AML-193 (cell line): Measurements from ENCODE around the gene AGAP6.
A peak's percentile ranks its signal among the peaks of the same experiment; 100 is the strongest.
"Not testable (repeated sequence)": the region's sequence is repeated elsewhere in the genome, so short reads cannot be mapped to it uniquely, and the experiment has no call there.

ENCODE experiments used
- DNase-seq, 2 experiments: peaks; one replicate each; lab custom pipeline; 2025; lab: John Stamatoyannopoulos, UW

The AGAP6 gene

DNA sequence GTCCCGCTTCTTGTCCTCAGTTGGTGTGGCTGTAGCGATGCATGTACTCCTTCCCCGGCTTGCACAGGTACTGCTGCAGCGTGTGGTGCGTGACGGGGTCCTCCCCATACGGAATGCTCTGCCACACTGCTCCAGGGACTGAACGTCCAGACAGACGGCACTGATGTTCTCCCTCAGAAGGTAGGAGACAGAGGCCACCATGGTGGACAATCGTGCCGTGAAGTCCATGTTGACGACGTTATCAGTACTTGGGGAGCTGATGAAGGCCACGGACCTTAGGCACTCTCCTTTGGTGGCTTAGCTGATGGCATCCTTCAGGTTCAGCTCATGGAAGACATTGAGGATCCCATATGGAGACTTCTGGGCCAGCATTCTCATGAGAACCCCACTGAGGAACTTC lies 37.4 kb downstream of the AGAP6 start:
- DNase-seq, result no peak

DNA sequence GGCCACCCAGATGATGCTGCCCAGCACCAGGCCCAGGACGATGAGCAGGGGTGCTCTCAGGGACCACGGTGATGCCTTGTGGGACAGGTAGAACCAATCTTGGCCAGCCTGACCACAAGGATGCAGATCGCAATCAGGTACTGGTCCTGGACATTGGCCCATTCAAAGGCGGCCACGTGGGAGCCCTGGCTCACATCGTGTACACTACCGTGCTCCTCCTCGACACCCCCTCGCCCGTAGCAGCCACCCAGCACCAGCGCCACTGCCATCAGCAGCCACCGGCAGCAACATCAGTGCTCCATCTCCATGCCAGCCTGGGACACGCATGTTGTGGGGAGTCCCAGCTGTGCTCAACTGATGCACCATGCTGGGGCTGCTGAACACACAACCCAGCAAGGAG lies 39.0 kb downstream of the AGAP6 start:
- no peak for DNase-seq

DNA sequence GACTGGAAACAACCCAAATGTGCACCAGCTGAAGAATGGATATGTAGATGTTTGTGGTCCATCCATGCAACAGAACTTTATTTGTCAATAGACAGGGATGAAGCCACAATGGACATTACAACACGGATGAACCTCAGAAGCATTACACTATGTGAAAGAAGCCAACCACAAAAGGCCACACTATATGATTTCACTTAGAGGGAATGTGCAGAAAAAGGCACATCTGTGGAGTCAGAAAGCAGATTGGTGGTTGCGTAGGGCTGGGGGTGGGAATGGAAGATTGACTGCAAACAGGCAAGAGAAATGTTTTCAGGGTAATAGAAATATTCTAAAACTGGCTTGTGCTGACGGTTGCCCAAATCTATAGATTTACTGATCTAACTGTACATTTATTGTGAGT lies 45.3 kb downstream of the AGAP6 start:
- no peak for DNase-seq

DNA sequence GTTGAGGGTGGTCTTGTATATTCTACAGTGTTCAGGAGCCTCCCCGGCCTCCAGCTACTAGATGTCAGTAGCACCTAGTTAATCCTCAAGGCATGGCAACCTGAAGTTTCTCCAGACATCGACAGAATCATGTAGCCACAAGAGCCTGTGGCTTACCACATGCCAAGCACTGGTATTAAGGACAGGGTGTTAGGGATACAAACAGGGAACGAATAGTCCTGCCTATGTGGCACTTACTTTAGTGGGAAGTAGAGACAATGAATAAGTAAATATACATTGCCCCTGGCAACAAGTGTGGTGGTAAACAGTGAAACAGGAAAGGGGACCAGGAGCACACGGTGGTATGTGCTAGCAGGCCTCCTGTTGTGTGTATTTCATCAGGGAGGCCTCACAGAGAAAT lies 47.1 kb downstream of the AGAP6 start:
- DNase-seq, result peak in 1 of 2 experiments; percentile 5

DNA sequence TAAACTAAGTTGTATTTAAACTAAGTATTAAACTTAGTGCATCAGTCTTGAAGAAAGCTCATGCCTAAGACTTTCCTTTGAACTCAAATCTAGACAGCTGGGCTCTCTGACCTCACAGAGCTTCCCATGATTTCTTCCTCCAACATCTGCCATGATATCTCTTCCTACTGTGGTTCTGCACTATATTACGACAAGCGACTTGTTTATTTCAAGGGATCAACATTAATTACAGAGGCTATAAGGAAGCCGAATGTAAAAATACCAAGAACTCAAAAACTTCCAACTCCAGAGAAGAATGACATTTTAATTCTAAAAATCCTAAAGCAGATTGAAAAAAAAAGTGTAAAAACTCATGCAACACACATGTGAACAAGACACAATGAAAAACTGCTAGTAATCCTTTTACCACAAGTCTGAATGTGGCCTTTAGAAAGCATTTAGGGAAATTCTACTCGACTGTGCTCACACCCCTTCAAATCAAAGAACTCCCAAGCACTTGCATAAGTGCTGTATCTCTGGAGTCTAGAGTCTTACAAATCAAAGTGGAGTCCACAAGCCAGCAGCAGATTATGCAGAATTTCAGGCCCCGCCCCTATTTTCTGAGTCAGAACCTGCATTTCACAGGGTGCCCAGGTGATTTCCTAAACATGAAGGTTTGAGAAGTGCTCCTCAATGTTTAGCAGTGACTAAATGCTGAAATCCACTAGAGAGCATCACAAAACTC lies 56.9 kb downstream of the AGAP6 start:
- no peak for DNase-seq

DNA sequence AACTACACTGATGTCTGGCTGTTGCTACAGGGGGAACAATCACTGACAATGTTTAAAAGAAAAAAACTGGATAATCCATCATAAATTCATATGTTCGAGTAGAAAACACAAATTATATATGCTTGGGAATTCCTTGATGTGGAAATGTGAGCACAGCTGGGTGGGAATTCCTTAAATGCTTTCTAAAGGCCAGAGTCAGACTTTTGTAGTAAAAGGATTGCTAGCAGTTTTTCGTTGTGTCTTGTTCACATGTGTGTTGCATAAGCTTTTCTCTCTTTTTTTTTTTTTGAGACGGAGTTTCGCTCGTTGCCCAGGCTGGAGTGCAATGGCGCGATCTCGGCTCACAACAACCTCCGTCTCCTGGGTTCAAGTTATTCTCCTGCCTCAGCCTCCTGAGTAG lies 58.3 kb downstream of the AGAP6 start:
- DNase-seq, result not testable (repeated sequence)

DNA sequence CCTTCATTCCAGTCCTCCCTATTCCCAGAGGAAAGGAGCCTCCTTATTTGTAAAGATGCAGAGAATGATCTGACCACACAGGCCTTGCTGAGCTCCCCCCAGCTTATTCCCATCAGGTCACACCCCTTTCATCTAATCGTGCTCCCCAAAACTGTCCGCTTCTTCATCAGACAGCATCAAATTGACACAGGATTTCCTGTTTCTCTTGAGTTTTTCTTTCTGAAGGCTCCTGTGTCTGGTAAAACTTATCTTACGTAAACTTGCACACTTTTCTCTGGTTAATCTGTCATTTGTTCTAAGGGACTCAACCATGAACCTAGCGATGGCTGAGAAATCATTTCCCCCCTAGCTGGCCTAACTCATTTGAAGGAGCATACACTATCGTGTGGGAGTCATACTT lies 59.4 kb downstream of the AGAP6 start:
- DNase-seq, result not testable (repeated sequence)

DNA sequence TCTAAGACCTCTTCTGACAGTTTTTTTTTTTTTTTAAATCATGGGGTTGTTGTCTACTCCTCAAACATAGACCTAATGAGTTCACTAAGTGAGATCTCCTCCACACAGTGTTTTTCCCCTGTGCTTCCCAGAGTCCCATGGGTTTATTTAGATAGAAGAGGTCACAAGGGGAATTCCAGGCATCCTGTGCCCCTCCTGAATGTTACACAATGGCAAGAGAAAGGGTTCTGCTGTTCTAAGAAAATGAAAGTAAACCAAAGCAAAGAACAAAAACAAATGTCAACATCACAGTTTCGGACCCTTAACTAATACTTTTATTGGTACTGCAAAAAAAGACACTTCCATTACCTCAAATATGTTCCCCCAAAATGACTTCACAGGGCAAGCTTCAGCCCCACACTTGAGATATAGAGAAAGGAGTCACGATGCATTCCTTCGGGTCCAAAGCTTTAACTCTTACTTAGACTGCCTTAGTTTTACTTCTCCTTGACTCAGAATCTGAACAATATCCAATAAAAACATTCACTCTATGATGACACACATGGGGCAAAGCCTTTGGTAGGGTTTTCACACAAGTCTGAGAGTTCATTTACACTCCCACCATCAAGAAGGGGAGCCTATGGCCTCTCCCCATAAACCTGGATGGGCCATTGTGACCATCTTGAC lies 63.9 kb downstream of the AGAP6 start:
- not testable (repeated sequence) for DNase-seq

DNA sequence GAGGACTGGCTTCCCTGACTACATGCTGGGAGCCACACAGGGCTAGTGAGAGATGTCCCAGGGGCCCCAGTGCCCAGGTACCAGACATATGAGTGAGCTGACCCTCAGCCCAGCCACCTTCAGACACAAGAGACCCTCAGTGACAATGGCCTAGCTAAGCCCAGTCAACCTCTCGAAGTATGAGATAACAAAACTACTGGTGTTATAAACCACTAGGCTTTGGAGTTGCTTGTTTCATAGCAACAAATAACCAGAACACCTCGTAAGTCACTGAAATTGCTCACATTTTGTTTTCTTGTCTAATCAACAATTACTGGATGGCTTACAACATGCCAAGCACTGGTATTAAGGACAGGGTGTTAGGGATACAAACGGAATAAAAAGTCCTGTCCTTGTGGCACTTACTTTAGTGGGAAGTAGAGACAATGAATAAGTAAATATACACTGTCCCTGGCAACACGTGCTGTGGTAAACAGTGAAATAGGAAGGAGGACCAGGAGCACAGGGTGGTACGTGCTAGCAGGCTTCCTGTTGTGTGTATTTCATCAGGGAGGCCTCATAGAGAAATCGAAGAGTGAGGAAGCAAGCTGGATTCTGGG lies 64.7 kb downstream of the AGAP6 start:
- DNase-seq, result not testable (repeated sequence)

DNA sequence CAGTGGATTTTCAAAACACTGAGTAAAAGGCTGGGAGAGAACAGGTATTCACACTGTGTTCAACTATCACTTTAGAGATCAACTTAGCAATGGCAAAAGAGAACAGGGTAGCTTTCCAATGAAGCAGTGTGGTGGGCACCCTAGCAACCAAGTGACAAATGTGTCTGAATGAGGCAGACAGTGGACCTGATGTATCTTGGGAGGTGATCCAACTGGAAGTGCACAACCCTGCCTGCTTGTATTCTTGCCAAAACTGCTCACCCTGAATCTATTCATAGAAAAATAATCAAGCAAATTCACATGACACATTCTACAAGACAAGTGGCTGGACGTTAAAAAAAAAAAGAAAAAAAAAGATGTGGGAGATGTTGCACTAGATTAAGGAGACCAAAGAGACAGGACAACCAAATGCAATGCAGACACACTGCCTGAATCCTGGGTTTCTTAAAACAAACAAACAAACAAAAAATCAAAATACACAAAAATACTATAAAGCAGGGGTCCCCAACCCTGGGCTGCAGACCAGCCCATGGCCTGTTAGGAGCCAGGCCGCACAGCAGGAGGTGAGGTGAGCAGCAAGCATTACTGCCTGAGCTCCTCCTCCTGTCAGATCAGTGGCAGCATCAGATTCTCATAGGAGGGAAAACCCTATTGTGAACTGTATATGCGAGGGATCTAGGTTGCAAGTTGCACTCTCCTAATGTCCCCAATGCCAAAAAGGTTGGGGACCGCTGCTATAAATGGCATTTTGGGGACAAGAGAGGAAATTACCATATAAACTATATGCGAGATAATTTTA lies 67.5 kb downstream of the AGAP6 start:
- DNase-seq, result not testable (repeated sequence)

DNA sequence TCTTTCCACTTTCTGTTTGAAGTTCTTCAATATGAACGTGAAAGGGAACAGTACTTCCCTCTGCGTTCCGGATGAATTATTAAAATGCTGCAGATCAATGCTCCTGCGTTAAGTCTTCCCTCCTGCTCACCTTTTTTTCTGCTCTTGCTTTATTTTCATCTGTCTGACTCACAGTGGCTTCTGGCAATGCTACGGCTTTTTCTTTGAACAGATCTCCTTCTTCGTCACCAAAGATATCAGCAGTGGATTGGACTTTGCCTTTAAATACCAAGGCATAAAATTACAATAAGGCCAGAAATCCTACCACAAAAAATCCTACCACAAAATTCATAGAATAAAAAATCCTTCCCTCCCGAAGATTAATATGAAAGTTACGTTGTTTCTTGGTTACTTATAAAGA lies 68.4 kb downstream of the AGAP6 start:
- not testable (repeated sequence) for DNase-seq

DNA sequence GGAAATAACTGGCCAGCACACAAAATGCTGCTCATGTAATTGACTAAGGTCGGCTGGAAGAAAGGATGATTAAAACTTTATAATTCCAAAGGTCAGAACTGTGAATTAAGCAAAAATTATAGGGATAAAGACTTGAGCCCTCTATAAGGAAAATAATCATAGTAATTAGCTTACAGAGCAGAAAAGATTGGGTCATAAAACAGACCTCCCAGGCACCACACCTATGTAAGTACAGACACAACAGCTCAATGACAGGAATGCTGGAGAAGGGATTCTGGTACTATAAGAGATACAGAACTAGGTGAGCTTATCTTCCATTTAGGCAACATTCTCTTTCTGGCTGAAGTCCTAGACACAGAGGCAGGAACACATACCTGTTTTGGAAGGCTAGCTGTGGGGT lies 70.5 kb downstream of the AGAP6 start:
- not testable (repeated sequence) for DNase-seq

DNA sequence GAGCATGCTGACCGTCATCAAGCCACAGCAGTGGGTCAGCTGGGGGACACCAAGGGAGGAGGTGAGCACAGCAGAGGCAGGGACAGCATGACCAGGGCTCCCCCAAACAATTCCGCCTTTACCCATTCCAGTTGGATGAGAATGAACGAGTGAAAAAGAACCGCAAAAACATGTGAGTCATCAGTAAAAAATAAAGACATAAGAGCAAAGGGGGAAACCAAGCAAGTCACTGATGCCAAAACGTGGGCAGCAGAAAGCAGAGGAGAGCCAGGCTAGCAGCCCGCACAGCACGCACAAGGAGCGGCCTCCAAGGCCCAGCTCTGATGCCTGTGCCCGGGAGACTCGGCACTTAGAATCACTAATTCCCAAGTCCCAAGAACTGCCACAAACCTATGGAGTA lies 71.7 kb downstream of the AGAP6 start:
- DNase-seq, result not testable (repeated sequence)
